ENCODE results near the gene ABHD17B.

The ABHD17B gene

GRCh38 chr9:71876106-71876505, 34.9 kb downstream of the ABHD17B start:
- H3K27me3 ChIP-seq (ENCODE audit: insufficient read depth, poor library complexity, severe bottlenecking): no peaks in the 10 kb centered on the region
- peaks cover 5% of the 10 kb centered on the region for H3K9me3 ChIP-seq (ENCODE audit: severe bottlenecking)
- no peak for ATAC-seq (ENCODE audit: low read depth)
- H3K27ac ChIP-seq (ENCODE audit: poor library complexity, severe bottlenecking): no peak overlapping the region
- TF ChIP-seq CTCF (IDR thresholded peaks at IDR 0.05; ENCODE audit: poor library complexity, severe bottlenecking): no peak
- no peak for DNase-seq (ENCODE audit: low spot score)
- H3K4me1 ChIP-seq (ENCODE audit: insufficient read depth, poor library complexity, severe bottlenecking): no peaks in the 10 kb centered on the region
- H3K4me3 ChIP-seq (ENCODE audit: severe bottlenecking): no peak overlapping the region
- peaks cover 13% of the 10 kb centered on the region; the same call in 1 of the 2 replicates for H3K36me3 ChIP-seq (ENCODE audit: low read depth)

GRCh38 chr9:71875345-71875744, 35.6 kb downstream of the ABHD17B start:
- Histone ChIP-seq H3K36me3 (ENCODE audit: low read depth) (peaks cover 13% of the 10 kb centered on the region; the same call in 1 of the 2 replicates), H3K9me3 (ENCODE audit: severe bottlenecking) (peaks cover 5% of the 10 kb centered on the region), H3K27ac (ENCODE audit: poor library complexity, severe bottlenecking) (no peak overlapping the region), H3K4me1 (ENCODE audit: insufficient read depth, poor library complexity, severe bottlenecking) (no peaks in the 10 kb centered on the region), H3K4me3 (ENCODE audit: severe bottlenecking) (no peak overlapping the region), H3K27me3 (ENCODE audit: insufficient read depth, poor library complexity, severe bottlenecking) (no peaks in the 10 kb centered on the region)
- no peak for ATAC-seq (ENCODE audit: low read depth)
- TF ChIP-seq CTCF (IDR thresholded peaks at IDR 0.05; ENCODE audit: poor library complexity, severe bottlenecking): no peak
- no peak for DNase-seq (ENCODE audit: low spot score)

GRCh38 chr9:71863631-71864030, 47.4 kb downstream of the ABHD17B start:
- Histone ChIP-seq H3K27ac (ENCODE audit: poor library complexity, severe bottlenecking) (no peak overlapping the region), H3K9me3 (ENCODE audit: severe bottlenecking) (peaks cover 9% of the 10 kb centered on the region), H3K27me3 (ENCODE audit: insufficient read depth, poor library complexity, severe bottlenecking) (no peaks in the 10 kb centered on the region), H3K4me3 (ENCODE audit: severe bottlenecking) (no peak overlapping the region), H3K4me1 (ENCODE audit: insufficient read depth, poor library complexity, severe bottlenecking) (no peaks in the 10 kb centered on the region), H3K36me3 (ENCODE audit: low read depth) (peaks cover 19% of the 10 kb centered on the region)
- ATAC-seq (ENCODE audit: low read depth) (no peak), DNase-seq (ENCODE audit: low spot score) (no peak)
- TF ChIP-seq CTCF (IDR thresholded peaks at IDR 0.05; ENCODE audit: poor library complexity, severe bottlenecking): no peak

- no peak overlapping the region for H3K27ac ChIP-seq (ENCODE audit: poor library complexity, severe bottlenecking)
Observed at GRCh38 chr9:71861618-71862017, 49.4 kb downstream of the ABHD17B start.

More at GRCh38 chr9:71861618-71862017, 49.4 kb downstream of the ABHD17B start:
- H3K36me3 ChIP-seq (ENCODE audit: low read depth): peaks cover 16% of the 10 kb centered on the region
- ATAC-seq (ENCODE audit: low read depth) (no peak), DNase-seq (ENCODE audit: low spot score) (no peak)
- no peak for TF ChIP-seq CTCF (IDR thresholded peaks at IDR 0.05; ENCODE audit: poor library complexity, severe bottlenecking)
- H3K9me3 ChIP-seq (ENCODE audit: severe bottlenecking): peaks cover 9% of the 10 kb centered on the region
- no peaks in the 10 kb centered on the region for H3K27me3 ChIP-seq (ENCODE audit: insufficient read depth, poor library complexity, severe bottlenecking)
- H3K4me1 ChIP-seq (ENCODE audit: insufficient read depth, poor library complexity, severe bottlenecking): no peaks in the 10 kb centered on the region
- no peak overlapping the region for H3K4me3 ChIP-seq (ENCODE audit: severe bottlenecking)
